Activated CD8-positive, alpha-beta memory T cell treated with anti-CD3 and anti-CD28 coated beads for 1 hour (primary cell): ENCODE measurements around the gene L3MBTL1.
"Not testable (repeated sequence)": the region's sequence is repeated elsewhere in the genome, so short reads cannot be mapped to it uniquely, and the experiment has no call there.

ENCODE experiments used
- DNase-seq, 2 donors: peaks; one replicate each; pipeline ENCODE4 v3.0.0-alpha.2; 2020; ENCODE audit warnings: low read depth in 1 of 2; ENCODE audit errors: extremely low read depth in 1 of 2

L3MBTL1 gene

DNA sequence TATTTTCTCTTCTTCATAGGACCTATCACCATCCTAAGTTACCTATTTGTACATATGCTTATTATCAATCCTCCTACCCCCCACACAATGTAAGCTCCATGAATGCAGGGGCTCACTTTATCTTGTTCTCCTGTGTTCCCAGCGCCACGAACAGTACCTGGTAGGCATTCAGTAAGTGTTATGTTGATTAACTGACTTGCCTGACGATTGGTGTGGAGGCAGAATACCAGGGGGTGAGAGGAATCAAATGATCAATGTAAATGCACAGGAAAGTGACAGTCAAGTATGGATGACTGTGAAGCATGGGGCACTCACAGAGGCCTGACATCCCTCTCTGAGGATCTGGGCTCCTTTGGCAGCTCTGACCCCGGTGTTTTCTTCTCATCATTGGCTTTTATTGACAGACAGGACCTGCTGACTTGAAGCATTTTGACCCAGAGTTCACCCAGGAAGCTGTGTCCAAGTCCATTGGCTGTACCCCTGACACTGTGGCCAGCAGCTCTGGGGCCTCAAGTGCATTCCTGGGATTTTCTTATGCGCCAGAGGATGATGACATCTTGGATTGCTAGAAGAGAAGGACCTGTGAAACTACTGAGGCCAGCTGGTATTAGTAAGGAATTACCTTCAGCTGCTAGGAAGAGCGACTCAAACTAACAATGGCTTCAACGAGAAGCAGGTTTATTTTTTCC is 77.1 kb downstream of the L3MBTL1 start:
- no peak for DNase-seq

- no peak for DNase-seq
Observed at GRCh38 chr20:43586641-43587040, 79.1 kb downstream of the L3MBTL1 start.

DNA sequence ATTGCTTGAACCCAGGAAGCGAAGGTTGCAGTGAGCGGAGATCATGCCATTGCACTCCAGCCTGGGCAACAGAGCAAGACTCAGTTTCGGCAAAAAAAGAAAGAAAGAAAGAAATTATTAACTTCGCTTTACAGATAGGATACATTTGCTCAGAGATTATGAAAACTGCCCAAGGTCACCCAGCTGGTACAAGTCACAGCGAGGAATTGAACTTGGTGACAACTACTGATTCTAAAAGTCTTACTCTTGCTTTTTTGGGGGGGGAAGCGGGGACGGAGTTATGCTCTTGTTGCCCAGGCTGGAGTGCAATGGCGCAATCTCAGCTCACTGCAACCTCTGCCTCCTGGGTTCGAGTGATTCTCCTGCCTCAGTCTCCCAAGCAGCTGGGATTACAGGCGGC is 81.0 kb downstream of the L3MBTL1 start:
- DNase-seq = not testable (repeated sequence)

- DNase-seq = peak in 1 of 2 donors; percentile 1
Observed at GRCh38 chr20:43590036-43590391, 82.5 kb downstream of the L3MBTL1 start.

GRCh38 chr20:43590392-43591303 is 83.2 kb downstream of the L3MBTL1 start, which contains the start of gene IFT52:
Gene IFT52 (plus strand): TSS chr20:43590937. CDS start chr20:43594699, 3,762 bp downstream.
- DNase-seq = peak; percentile 70 to 81
